HEK293T (cell line): Measurements from ENCODE around the gene SORBS2.

Experiments
- ARNT ChIP-seq: fragments of 450-650 bp; IDR thresholded peaks from 2 replicates; pipeline ENCODE4 v1.6.1; 2017; ENCODE audit warnings: mild to moderate bottlenecking
- BHLHE40 ChIP-seq: fragments of 450-650 bp; IDR thresholded peaks from 2 replicates; pipeline ENCODE4 v1.6.1; 2016; ENCODE audit warnings: mild to moderate bottlenecking, moderate library complexity, borderline replicate concordance
- CTBP1 ChIP-seq: fragments of 450-650 bp; IDR thresholded peaks from 2 replicates; pipeline ENCODE4 v1.6.1; 2016; ENCODE audit warnings: borderline replicate concordance
- FOXA1 ChIP-seq: fragments of 450-650 bp; IDR thresholded peaks from 2 replicates; pipeline ENCODE4 v1.6.1; 2016; ENCODE audit warnings: mild to moderate bottlenecking
- FOXK2 ChIP-seq: fragments of 450-650 bp; IDR thresholded peaks from 2 replicates; pipeline ENCODE4 v1.6.1; 2016; ENCODE audit warnings: mild to moderate bottlenecking
- FOXM1 ChIP-seq: fragments of 450-650 bp; IDR thresholded peaks from 2 replicates; pipeline ENCODE4 v1.6.1; 2017; ENCODE audit warnings: mild to moderate bottlenecking, borderline replicate concordance
- HDGF ChIP-seq: fragments of 450-650 bp; IDR thresholded peaks from 2 replicates; pipeline ENCODE4 v1.6.1; 2017; ENCODE audit warnings: antibody characterized with exemption, borderline replicate concordance
- L3MBTL2 ChIP-seq: fragments of 450-650 bp; conservative IDR thresholded peaks from 2 replicates; pipeline ENCODE4 v1.6.1; 2016; ENCODE audit warnings: mild to moderate bottlenecking
- LEF1 ChIP-seq: fragments of 450-650 bp; IDR thresholded peaks from 2 replicates; pipeline ENCODE4 v1.6.1; 2017; ENCODE audit warnings: mild to moderate bottlenecking, borderline replicate concordance
- PKNOX1 ChIP-seq: fragments of 450-650 bp; IDR thresholded peaks from 2 replicates; pipeline ENCODE4 v1.6.1; 2016
- SP1 ChIP-seq: fragments of 450-650 bp; IDR thresholded peaks from 2 replicates; pipeline ENCODE4 v1.6.1; 2017
- SUZ12 ChIP-seq: fragments of 450-650 bp; IDR thresholded peaks from 2 replicates; pipeline ENCODE4 v1.6.1; 2016; ENCODE audit warnings: mild to moderate bottlenecking

- TF ChIP-seq SP1 (no peak), PKNOX1 (no peak), BHLHE40 (no peak), ARNT (no peak), FOXM1 (no peak), SUZ12 (no peak), HDGF (no peak), CTBP1 (no peak), FOXK2 (no peak), LEF1 (no peak), L3MBTL2 (no peak), FOXA1 (no peak)
Measured at GRCh38 chr4:185716141-185716551, 95.8 kb downstream of the SORBS2 start.
